GM21528 (cell line): ENCODE data around the gene RAD51AP1.
"Not testable (repeated sequence)": the region's sequence is repeated elsewhere in the genome, so short reads cannot be mapped to it uniquely, and the experiment has no call there.

ENCODE experiments used
- ATAC-seq: cut with Tn5 transposase; IDR thresholded peaks from one replicate; pipeline ENCODE4 v1.9.1; 2021; ENCODE audit warnings: mild to moderate bottlenecking, moderate library complexity; ENCODE audit not compliant: unreplicated experiment, low FRiP score

RAD51AP1 gene

GRCh38 chr12:4538207-4539160 lies at the start of gene RAD51AP1:
TSS of gene RAD51AP1 (plus strand) at chr12:4538890. CDS start at chr12:4538940, 50 bp downstream.
- peak; percentile 83 for ATAC-seq

- no peak for ATAC-seq
Observed at GRCh38 chr12:4489556-4489955, 49.1 kb upstream of the RAD51AP1 start.

GRCh38 chr12:4490973-4491372 lies 47.7 kb upstream of the RAD51AP1 start:
- no peak for ATAC-seq

- ATAC-seq = peak; percentile 76
Observed at GRCh38 chr12:4496145-4496838, 42.4 kb upstream of the RAD51AP1 start.

GRCh38 chr12:4499186-4499585 lies 39.5 kb upstream of the RAD51AP1 start:
- ATAC-seq = no peak

- ATAC-seq = no peak
Observed at GRCh38 chr12:4505376-4505986, 33.2 kb upstream of the RAD51AP1 start.

- no peak for ATAC-seq
Observed at GRCh38 chr12:4506430-4506829, 32.3 kb upstream of the RAD51AP1 start.

- no peak for ATAC-seq
Observed at GRCh38 chr12:4506870-4507269, 31.8 kb upstream of the RAD51AP1 start.

- not testable (repeated sequence) for ATAC-seq
Observed at GRCh38 chr12:4508503-4508902, 30.2 kb upstream of the RAD51AP1 start.

GRCh38 chr12:4509269-4509668 lies 29.4 kb upstream of the RAD51AP1 start:
- ATAC-seq = not testable (repeated sequence)

GRCh38 chr12:4518106-4518728 lies 20.5 kb upstream of the RAD51AP1 start:
- ATAC-seq = no peak

- ATAC-seq = not testable (repeated sequence)
Observed at GRCh38 chr12:4523443-4523842, 15.2 kb upstream of the RAD51AP1 start.

GRCh38 chr12:4526923-4527546 lies 11.7 kb upstream of the RAD51AP1 start:
- no peak for ATAC-seq

GRCh38 chr12:4530160-4530559 lies 8.5 kb upstream of the RAD51AP1 start:
- no peak for ATAC-seq

- ATAC-seq = no peak
Observed at GRCh38 chr12:4530982-4531586, 7.6 kb upstream of the RAD51AP1 start.

- no peak for ATAC-seq
Observed at GRCh38 chr12:4535092-4535491, 3.6 kb upstream of the RAD51AP1 start.

GRCh38 chr12:4535871-4536270 lies 2.8 kb upstream of the RAD51AP1 start:
- no peak for ATAC-seq

GRCh38 chr12:4539167-4539870 lies 629 bp downstream of the RAD51AP1 start:
- no peak for ATAC-seq

GRCh38 chr12:4540170-4540569 lies 1.5 kb downstream of the RAD51AP1 start:
- ATAC-seq = no peak
